ENCODE measurements around the gene WDR81. TPM values are rescaled to one million over a fixed set of nuclear protein-coding genes. Genes with fewer than 3 reads are reported as not detected.

The WDR81 gene
- total RNA-seq, 1 experiment from 2014 or later = 19.4 TPM

DNA sequence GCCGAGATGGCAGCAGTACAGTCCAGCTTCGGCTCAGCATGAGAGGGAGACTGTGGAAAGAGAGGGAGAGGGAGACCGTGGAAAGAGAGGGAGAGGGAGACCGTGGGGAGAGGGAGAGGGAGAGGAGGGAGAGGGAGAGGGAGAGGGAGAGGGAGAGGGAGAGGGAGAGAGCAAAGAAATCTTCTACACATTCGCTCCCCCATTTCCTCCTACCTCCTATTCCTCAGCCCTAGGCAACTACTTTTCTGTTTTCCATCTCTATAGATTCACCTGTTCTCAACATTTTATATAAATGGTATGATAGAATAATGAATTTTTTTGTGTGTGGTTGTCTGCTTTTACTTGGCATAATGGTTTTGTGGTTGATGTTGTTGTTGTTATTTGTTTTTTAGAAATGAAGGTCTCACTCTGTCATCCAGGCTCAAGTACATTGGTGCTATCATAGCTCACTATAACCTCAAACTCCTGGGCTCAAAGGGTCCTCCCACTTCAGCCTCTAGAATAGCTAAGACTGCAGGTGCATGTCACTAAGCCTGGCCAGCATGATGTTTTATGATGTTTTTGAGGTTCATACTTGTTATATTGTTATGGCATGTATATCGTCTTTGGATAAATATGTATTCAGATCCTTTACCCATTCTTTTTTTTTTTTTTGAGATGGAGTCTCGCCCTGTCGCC lies 33.8 kb upstream of the WDR81 start:
- ChIA-PET CTCF (no interaction called here), POLR2A (ENCODE audit: low non-redundant PET) (no interaction called here)
- Histone ChIP-seq H3K9me3 (ENCODE audit: low read depth, low read length, poor library complexity, severe bottlenecking) (no peaks in the 10 kb centered on the region), H3K4me1 (ENCODE audit: insufficient read depth, low read length, poor library complexity, severe bottlenecking) (no peaks in the 10 kb centered on the region), H3K27ac (ENCODE audit: low read depth, low read length, poor library complexity, severe bottlenecking) (no peak overlapping the region), H3K36me3 (ENCODE audit: insufficient read depth, low read length, poor library complexity, severe bottlenecking) (no peaks in the 10 kb centered on the region), H3K27me3 (replicated peaks; ENCODE audit: insufficient read depth, low read depth, low read length, poor library complexity) (no peaks in the 10 kb centered on the region), H3K4me3 (ENCODE audit: low read depth, low read length, poor library complexity, severe bottlenecking) (no peak overlapping the region)
- BruUV-seq (replicated peaks) = no TSS peak
- DNase-seq (ENCODE audit: low spot score) = no peak
- TF ChIP-seq, protein P1, sequence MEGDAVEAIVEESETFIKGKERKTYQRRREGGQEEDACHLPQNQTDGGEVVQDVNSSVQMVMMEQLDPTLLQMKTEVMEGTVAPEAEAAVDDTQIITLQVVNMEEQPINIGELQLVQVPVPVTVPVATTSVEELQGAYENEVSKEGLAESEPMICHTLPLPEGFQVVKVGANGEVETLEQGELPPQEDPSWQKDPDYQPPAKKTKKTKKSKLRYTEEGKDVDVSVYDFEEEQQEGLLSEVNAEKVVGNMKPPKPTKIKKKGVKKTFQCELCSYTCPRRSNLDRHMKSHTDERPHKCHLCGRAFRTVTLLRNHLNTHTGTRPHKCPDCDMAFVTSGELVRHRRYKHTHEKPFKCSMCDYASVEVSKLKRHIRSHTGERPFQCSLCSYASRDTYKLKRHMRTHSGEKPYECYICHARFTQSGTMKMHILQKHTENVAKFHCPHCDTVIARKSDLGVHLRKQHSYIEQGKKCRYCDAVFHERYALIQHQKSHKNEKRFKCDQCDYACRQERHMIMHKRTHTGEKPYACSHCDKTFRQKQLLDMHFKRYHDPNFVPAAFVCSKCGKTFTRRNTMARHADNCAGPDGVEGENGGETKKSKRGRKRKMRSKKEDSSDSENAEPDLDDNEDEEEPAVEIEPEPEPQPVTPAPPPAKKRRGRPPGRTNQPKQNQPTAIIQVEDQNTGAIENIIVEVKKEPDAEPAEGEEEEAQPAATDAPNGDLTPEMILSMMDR (conservative IDR thresholded peaks at IDR 0.05; ENCODE audit: low read depth, low read length) = no peak
- no peak for TF ChIP-seq EZH2 (IDR thresholded peaks at IDR 0.05; ENCODE audit: borderline replicate concordance, low read depth, low read length, poor library complexity, severe bottlenecking)
- intact Hi-C loops (cut with micrococcal nuclease; ENCODE audit: unreplicated experiment) = no loop called here

DNA sequence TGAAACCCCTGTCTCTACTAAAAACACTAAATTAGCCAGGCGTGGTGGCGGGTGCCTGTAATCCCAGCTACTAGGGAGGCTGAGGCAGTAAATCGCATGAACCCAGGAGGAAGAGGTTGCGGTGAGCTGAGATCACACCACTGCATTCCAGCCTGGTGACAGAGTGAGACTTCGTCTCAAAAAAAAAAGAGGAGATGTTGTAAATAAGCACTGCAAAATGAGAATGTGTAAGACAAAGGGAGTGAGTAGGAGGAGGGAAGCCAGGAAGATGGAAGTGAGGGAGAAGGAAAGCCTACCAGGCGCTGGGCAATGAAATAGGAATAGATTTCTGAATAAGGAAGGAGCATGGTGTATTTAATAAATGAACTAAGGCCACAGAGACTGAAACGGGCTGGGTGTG lies 31.2 kb upstream of the WDR81 start:
- POLR2A ChIA-PET (ENCODE audit: low non-redundant PET) = no interaction called here
- intact Hi-C loops (cut with micrococcal nuclease; ENCODE audit: unreplicated experiment) = no loop called here
- no peak for DNase-seq (ENCODE audit: low spot score)
- H3K27me3 ChIP-seq (replicated peaks; ENCODE audit: insufficient read depth, low read depth, low read length, poor library complexity) = no peaks in the 10 kb centered on the region
- H3K27ac ChIP-seq (ENCODE audit: low read depth, low read length, poor library complexity, severe bottlenecking) = no peak overlapping the region
- TF ChIP-seq, protein P1 (conservative IDR thresholded peaks at IDR 0.05; ENCODE audit: low read depth, low read length) = no peak
- TF ChIP-seq EZH2 (IDR thresholded peaks at IDR 0.05; ENCODE audit: borderline replicate concordance, low read depth, low read length, poor library complexity, severe bottlenecking) = no peak
- H3K4me3 ChIP-seq (ENCODE audit: low read depth, low read length, poor library complexity, severe bottlenecking) = no peak overlapping the region
- no peaks in the 10 kb centered on the region for H3K36me3 ChIP-seq (ENCODE audit: insufficient read depth, low read length, poor library complexity, severe bottlenecking)
- BruUV-seq (replicated peaks) = no TSS peak
- CTCF ChIA-PET = no interaction called here
- H3K4me1 ChIP-seq (ENCODE audit: insufficient read depth, low read length, poor library complexity, severe bottlenecking) = no peaks in the 10 kb centered on the region
- H3K9me3 ChIP-seq (ENCODE audit: low read depth, low read length, poor library complexity, severe bottlenecking) = no peaks in the 10 kb centered on the region

DNA sequence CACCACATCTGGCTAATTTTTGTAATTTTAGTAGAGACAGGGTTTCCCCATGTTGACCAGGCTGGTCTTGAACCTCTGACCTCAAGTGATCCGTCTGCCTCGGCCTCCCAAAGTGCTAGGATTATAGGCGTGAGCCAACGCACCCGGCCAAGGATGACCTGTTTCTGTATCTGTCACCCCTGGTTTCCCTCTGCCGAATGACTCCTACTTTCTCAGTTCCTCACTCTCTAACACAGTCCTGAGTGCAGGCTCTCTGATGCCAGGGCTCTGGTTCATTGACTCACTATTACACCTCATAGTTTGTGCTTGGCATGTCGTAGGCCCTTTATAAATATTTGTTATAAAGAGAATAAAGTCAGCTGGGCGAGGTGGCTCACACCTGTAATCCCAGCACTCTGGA lies 29.1 kb upstream of the WDR81 start:
- Histone ChIP-seq H3K36me3 (ENCODE audit: insufficient read depth, low read length, poor library complexity, severe bottlenecking) (no peaks in the 10 kb centered on the region), H3K27ac (ENCODE audit: low read depth, low read length, poor library complexity, severe bottlenecking) (no peak overlapping the region), H3K27me3 (replicated peaks; ENCODE audit: insufficient read depth, low read depth, low read length, poor library complexity) (no peaks in the 10 kb centered on the region), H3K9me3 (ENCODE audit: low read depth, low read length, poor library complexity, severe bottlenecking) (no peaks in the 10 kb centered on the region), H3K4me3 (ENCODE audit: low read depth, low read length, poor library complexity, severe bottlenecking) (no peak overlapping the region), H3K4me1 (ENCODE audit: insufficient read depth, low read length, poor library complexity, severe bottlenecking) (no peaks in the 10 kb centered on the region)
- intact Hi-C loops (cut with micrococcal nuclease; ENCODE audit: unreplicated experiment) = no loop called here
- no peak for DNase-seq (ENCODE audit: low spot score)
- BruUV-seq (replicated peaks) = no TSS peak
- POLR2A ChIA-PET (ENCODE audit: low non-redundant PET) = no interaction called here
- CTCF ChIA-PET = no interaction called here
- no peak for TF ChIP-seq EZH2 (IDR thresholded peaks at IDR 0.05; ENCODE audit: borderline replicate concordance, low read depth, low read length, poor library complexity, severe bottlenecking)
- TF ChIP-seq, protein P1 (conservative IDR thresholded peaks at IDR 0.05; ENCODE audit: low read depth, low read length) = no peak
